SU-DHL-6 (cell line): ENCODE results near the gene PLAGL2.

Source experiments
- H2AFZ ChIP-seq: fragments of 200-600 bp; sonication (generic); 2 replicates; pipeline ENCODE4 v1.6.1; 2014; ENCODE audit warnings: low read depth, mild to moderate bottlenecking, moderate library complexity, mixed read lengths, antibody characterized with exemption, low read length; ENCODE audit not compliant: severe bottlenecking
- H3F3A ChIP-seq: fragments of 200-600 bp; shearing (Covaris generic); 2 replicates; pipeline ENCODE4 v1.6.0; 2016; ENCODE audit warnings: antibody characterized with exemption, mild to moderate bottlenecking; ENCODE audit not compliant: insufficient read depth
- H3K27ac ChIP-seq: fragments of 200-600 bp; sonication (generic); 2 replicates; pipeline ENCODE4 v1.5.1; 2016; ENCODE audit warnings: low read depth, mild to moderate bottlenecking, low read length, moderate library complexity, mixed read lengths
- H3K27me3 ChIP-seq: fragments of 200-600 bp; sonication (generic), shearing (Covaris generic); 2 replicates; pipeline ENCODE4 v1.6.0; 2014; ENCODE audit warnings: mild to moderate bottlenecking, low read length
- H3K36me3 ChIP-seq: fragments of 200-600 bp; sonication (generic); 2 replicates; pipeline ENCODE4 v1.6.1; 2014; ENCODE audit warnings: mild to moderate bottlenecking, low read length, mixed read lengths
- H3K4me2 ChIP-seq: fragments of 300-600, 200-600 bp; shearing (Covaris generic), sonication (generic); 2 replicates; pipeline ENCODE4 v1.6.0; 2014; ENCODE audit warnings: low read length, low read depth, mild to moderate bottlenecking; ENCODE audit not compliant: poor library complexity, severe bottlenecking
- H3K4me3 ChIP-seq: fragments of 200-600 bp; sonication (generic); 2 replicates; pipeline ENCODE4 v1.5.1; 2014; ENCODE audit warnings: antibody characterized with exemption, low read length, mild to moderate bottlenecking, mixed read lengths; ENCODE audit not compliant: insufficient read depth, poor library complexity, severe bottlenecking
- H3K79me2 ChIP-seq: fragments of 200-600 bp; sonication (generic); 2 replicates; pipeline ENCODE4 v1.6.1; 2014; ENCODE audit warnings: mild to moderate bottlenecking, low read length, moderate library complexity; ENCODE audit not compliant: insufficient read depth
- H3K9ac ChIP-seq: fragments of 200-600 bp; sonication (generic); 2 replicates; pipeline ENCODE4 v1.7.0; 2014; ENCODE audit warnings: mild to moderate bottlenecking, low read length
- H3K9me2 ChIP-seq: fragments of 200-600 bp; sonication (generic); replicated peaks from 2 replicates; pipeline ENCODE4 v1.6.1; 2014; ENCODE audit warnings: low read length; ENCODE audit not compliant: insufficient read depth
- H3K9me3 ChIP-seq: fragments of 200-600 bp; sonication (generic); 2 replicates; pipeline ENCODE4 v1.6.1; 2014; ENCODE audit warnings: low read length, mixed read lengths; ENCODE audit not compliant: insufficient read depth
- H4K20me1 ChIP-seq: fragments of 200-600 bp; sonication (generic); 2 replicates; pipeline ENCODE4 v1.6.1; 2014; ENCODE audit warnings: low read depth, mild to moderate bottlenecking, antibody characterized with exemption, low read length, moderate library complexity, mixed read lengths
- CTCF ChIP-seq: fragments of 200-600 bp; sonication (generic); IDR thresholded peaks from one replicate; pipeline ENCODE4 v1.5.1; 2017; ENCODE audit warnings: antibody characterized with exemption, mild to moderate bottlenecking, low read length, moderate library complexity; ENCODE audit not compliant: insufficient read depth, poor library complexity, severe bottlenecking
- EZH2phosphoT487 ChIP-seq: fragments of 200-600 bp; sonication (generic), shearing (Covaris generic); conservative IDR thresholded peaks from 2 replicates; pipeline ENCODE4 v1.6.1; 2018; ENCODE audit warnings: mild to moderate bottlenecking, antibody characterized with exemption, low read length, moderate library complexity, mixed read lengths

PLAGL2 gene

GRCh38 chr20:32209850-32210605 is 2.5 kb upstream of the PLAGL2 start:
- H3K36me3 ChIP-seq, result peaks cover 3% of the 10 kb centered on the region; the same call in 1 of the 2 replicates
- no peaks in the 10 kb centered on the region for H3K9me2 ChIP-seq
- H3K9me3 ChIP-seq, result no peaks in the 10 kb centered on the region
- no peaks in the 10 kb centered on the region for H3K27me3 ChIP-seq
- no peak overlapping the region for H3K4me3 ChIP-seq
- no peak overlapping the region for H2AFZ ChIP-seq
- no peaks in the 10 kb centered on the region; the same call in 1 of the 2 replicates for H4K20me1 ChIP-seq
- no peak for TF ChIP-seq EZH2phosphoT487
- TF ChIP-seq CTCF, result no peak
- H3K9ac ChIP-seq, result no peak overlapping the region
- peaks cover 6% of the 10 kb centered on the region; the same call in 1 of the 2 replicates for H3F3A ChIP-seq
- H3K4me2 ChIP-seq, result no peak overlapping the region
- no peak overlapping the region for H3K27ac ChIP-seq
- H3K79me2 ChIP-seq, result peaks cover 54% of the 10 kb centered on the region

DNA sequence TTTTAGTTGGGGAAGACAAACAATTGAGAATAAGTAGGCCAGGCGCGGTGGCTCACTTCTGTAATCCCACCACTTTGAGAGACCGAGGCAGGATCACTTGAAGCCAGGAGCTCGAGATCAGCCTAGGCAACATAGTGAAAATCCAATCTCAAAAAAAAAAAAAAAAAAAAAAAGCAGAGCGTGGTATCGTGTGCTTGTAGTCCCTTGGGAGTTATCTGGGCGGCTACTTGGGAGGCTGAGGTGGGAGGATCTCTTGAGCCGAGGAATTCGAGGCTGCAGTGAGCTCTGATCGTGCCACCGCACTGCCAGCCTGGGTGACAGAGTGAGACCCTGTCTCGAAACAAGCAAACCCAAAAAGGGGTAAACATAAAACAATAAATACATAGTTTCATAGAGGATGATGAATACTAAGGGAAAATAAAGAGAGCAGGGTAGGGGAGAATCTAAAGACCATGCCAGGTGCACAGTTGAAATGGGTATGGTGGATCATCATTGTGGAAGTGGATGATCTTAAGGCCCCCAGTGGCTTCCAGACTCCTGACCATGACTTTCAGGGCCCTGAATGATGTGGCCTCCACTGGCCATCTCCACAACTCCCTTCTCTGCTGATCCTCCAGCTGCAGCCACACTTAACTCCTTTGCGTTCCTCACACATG is 1.1 kb upstream of the PLAGL2 start:
- TF ChIP-seq EZH2phosphoT487 (no peak), CTCF (no peak)
- no peaks in the 10 kb centered on the region for H3K27me3 ChIP-seq
- H3K9me2 ChIP-seq, result no peaks in the 10 kb centered on the region
- peaks cover 63% of the 10 kb centered on the region for H3K79me2 ChIP-seq
- peaks cover 3% of the 10 kb centered on the region; the same call in 1 of the 2 replicates for H3K36me3 ChIP-seq
- H3K9me3 ChIP-seq, result no peaks in the 10 kb centered on the region
- peak overlapping the region; percentile 70 for H3K4me2 ChIP-seq
- peak overlapping the region; percentile 90 for H3K9ac ChIP-seq
- H2AFZ ChIP-seq, result peak overlapping the region; percentile 71
- peaks cover 9% of the 10 kb centered on the region; the same call in 1 of the 2 replicates for H3F3A ChIP-seq
- peak overlapping the region; percentile 36; the same call in 1 of the 2 replicates for H3K27ac ChIP-seq
- H4K20me1 ChIP-seq, result peaks cover 2% of the 10 kb centered on the region; the same call in 1 of the 2 replicates
- peak overlapping the region; percentile 93 for H3K4me3 ChIP-seq

DNA sequence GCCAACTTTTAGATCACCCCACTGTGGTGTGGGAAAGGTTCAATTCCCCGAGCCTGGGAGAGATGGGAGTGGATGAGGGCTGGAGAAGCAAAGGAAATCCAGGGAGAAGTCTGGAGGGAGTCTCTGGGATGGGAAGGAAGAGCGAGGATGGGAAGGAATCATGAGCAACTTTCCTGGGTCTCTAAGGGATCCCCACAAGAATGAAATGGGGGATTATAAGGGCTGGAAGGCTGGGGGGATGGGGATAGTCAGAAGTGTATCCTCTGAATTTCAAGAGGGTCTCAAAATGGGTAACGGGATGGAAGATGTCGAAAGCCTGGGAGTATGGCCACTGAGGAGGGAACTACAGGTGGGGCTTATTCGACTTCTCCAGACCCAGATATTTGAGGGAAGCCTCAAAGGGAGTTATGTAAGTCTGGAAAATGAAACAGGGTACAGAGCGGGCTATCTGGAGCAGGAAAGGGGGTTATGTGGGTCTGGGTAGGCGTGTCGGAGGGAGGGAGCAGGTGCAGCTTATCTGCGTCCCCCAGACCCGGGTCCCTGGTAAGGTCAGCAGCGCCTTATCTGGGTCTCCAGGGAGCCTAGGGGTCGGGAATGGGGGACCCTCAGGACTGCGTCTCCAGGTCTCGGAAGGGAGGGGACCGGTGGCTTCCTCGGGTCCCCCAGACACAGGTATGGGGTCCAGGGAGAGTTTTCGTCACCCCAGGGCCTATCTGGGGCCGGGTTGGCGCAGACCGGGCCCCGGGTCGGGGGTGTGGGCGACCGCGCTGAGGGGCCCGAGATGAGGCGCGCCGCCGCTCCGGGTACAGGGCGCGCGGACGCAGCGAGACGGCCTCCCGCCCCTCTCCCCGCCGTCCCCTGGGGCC is 550 bp downstream of the PLAGL2 start:
- Histone ChIP-seq H3K79me2 (peaks cover 79% of the 10 kb centered on the region), H3K9ac (peak overlapping the region; percentile 90), H3K36me3 (peaks cover 3% of the 10 kb centered on the region; the same call in 1 of the 2 replicates), H2AFZ (peak overlapping the region; percentile 9), H3K4me3 (peak overlapping the region; percentile 93), H3K27ac (peak overlapping the region; percentile 60), H3F3A (peaks cover 9% of the 10 kb centered on the region; the same call in 1 of the 2 replicates), H3K27me3 (no peaks in the 10 kb centered on the region), H3K4me2 (peak overlapping the region; percentile 89), H3K9me3 (no peaks in the 10 kb centered on the region), H3K9me2 (no peaks in the 10 kb centered on the region), H4K20me1 (peaks cover 9% of the 10 kb centered on the region; the same call in 1 of the 2 replicates)
- TF ChIP-seq CTCF (no peak), EZH2phosphoT487 (no peak)
